ENCODE results near the gene RNPS1.
A peak's percentile ranks its signal among the peaks of the same experiment; 100 is the strongest.

The RNPS1 gene

GRCh38 chr16:2235695-2236336 lies 32.1 kb downstream of the RNPS1 start:
- no peak for DNase-seq (ENCODE audit: low read depth in 2 of 2)

GRCh38 chr16:2235234-2235651 lies 32.7 kb downstream of the RNPS1 start:
- DNase-seq (ENCODE audit: low read depth in 2 of 2), result no peak

- no peak for DNase-seq (ENCODE audit: low read depth in 2 of 2)
Measured at GRCh38 chr16:2234813-2235170, 33.1 kb downstream of the RNPS1 start.

GRCh38 chr16:2233872-2234812 lies 33.8 kb downstream of the RNPS1 start:
- no peak for DNase-seq (ENCODE audit: low read depth in 2 of 2)

GRCh38 chr16:2233046-2233775 lies 34.7 kb downstream of the RNPS1 start:
- no peak for DNase-seq (ENCODE audit: low read depth in 2 of 2)

GRCh38 chr16:2232094-2232990 lies 35.6 kb downstream of the RNPS1 start:
- no peak for DNase-seq (ENCODE audit: low read depth in 2 of 2)

- no peak for DNase-seq (ENCODE audit: low read depth in 2 of 2)
Measured at GRCh38 chr16:2231016-2231931, 36.7 kb downstream of the RNPS1 start.

GRCh38 chr16:2230376-2230775 lies 37.5 kb downstream of the RNPS1 start:
- DNase-seq (ENCODE audit: low read depth in 2 of 2), result no peak

GRCh38 chr16:2229632-2230250 lies 38.2 kb downstream of the RNPS1 start:
- no peak for DNase-seq (ENCODE audit: low read depth in 2 of 2)

- DNase-seq (ENCODE audit: low read depth in 2 of 2), result no peak
Measured at GRCh38 chr16:2229091-2229490, 38.8 kb downstream of the RNPS1 start.

- no peak for DNase-seq (ENCODE audit: low read depth in 2 of 2)
Measured at GRCh38 chr16:2228161-2228824, 39.6 kb downstream of the RNPS1 start.

GRCh38 chr16:2226918-2227317 lies 41.0 kb downstream of the RNPS1 start:
- DNase-seq (ENCODE audit: low read depth in 2 of 2), result no peak

GRCh38 chr16:2226245-2226793 lies 41.6 kb downstream of the RNPS1 start:
- DNase-seq (ENCODE audit: low read depth in 2 of 2), result no peak

GRCh38 chr16:2223942-2224486 lies 43.9 kb downstream of the RNPS1 start:
- DNase-seq (ENCODE audit: low read depth in 2 of 2), result no peak

GRCh38 chr16:2223221-2223941 lies 44.5 kb downstream of the RNPS1 start, which contains the start of gene E4F1:
E4F1 (plus strand) TSS chr16:2223591; CDS start chr16:2223614, 23 bp downstream.
- peak; percentile 98 for DNase-seq (ENCODE audit: low read depth in 2 of 2)

GRCh38 chr16:2216330-2216729 lies 51.6 kb downstream of the RNPS1 start:
- DNase-seq (ENCODE audit: low read depth in 2 of 2), result no peak

GRCh38 chr16:2214719-2214968 lies 53.3 kb downstream of the RNPS1 start, which contains the start of gene PGP:
PGP (minus strand) TSS chr16:2214840; CDS start chr16:2214777, 63 bp downstream.
- no peak for DNase-seq (ENCODE audit: low read depth in 2 of 2)
